Upper lobe of left lung (tissue), 4 donors: ENCODE measurements around the gene SAMD11.

Experiments
- CTCF ChIP-seq, 6 experiments: fragments of 450-650 bp in 4 of 6; fragments of 200-600 bp in 2 of 6; sonication (generic) in 2 of 6; IDR thresholded peaks; one replicate each; pipeline ENCODE4 v1.5.1; 2016 to 2019; ENCODE audit warnings: antibody characterized with exemption in 6 of 6
- POLR2A ChIP-seq, 4 donors: fragments of 450-650 bp; IDR thresholded peaks; one replicate each; pipeline ENCODE4 v1.5.1; 2016 to 2017; ENCODE audit warnings: antibody characterized with exemption in 4 of 4, mild to moderate bottlenecking in 2 of 4

- TF ChIP-seq POLR2A (IDR thresholded peaks at IDR 0.05) (no peak), CTCF (IDR thresholded peaks at IDR 0.05) (no peak)
These were observed 26.5 kb upstream of the SAMD11 start for GRCh38 chr1:897226-897625.
